GM10248 (cell line): ENCODE measurements around the gene OSBPL6.

Source experiments
- CTCF ChIA-PET: fragments of 300-600 bp; sonication (Branson Sonifier 250); formaldehyde crosslinking; extraction: SDS; loops from one replicate; lab custom pipeline; 2021; ENCODE audit warnings: antibody characterized with exemption; lab: Yijun Ruan, JAX
- POLR2A ChIA-PET: fragments of 350-650 bp; sonication (Branson Sonifier 250); formaldehyde crosslinking; extraction: SDS; loops from one replicate; lab custom pipeline; 2020; ENCODE audit warnings: antibody characterized with exemption; lab: Yijun Ruan, JAX
- DNase-seq: peaks from one replicate; pipeline ENCODE4 v3.0.0; 2012; ENCODE audit errors: extremely low spot score
- TF ChIP-seq, protein P1 (sequence below): IDR thresholded peaks from 2 replicates; pipeline ENCODE4 v1.5.1; 2012; ENCODE audit warnings: mild to moderate bottlenecking, low read depth; ENCODE audit errors: extremely low read depth, missing control alignments, control extremely low read depth

Gene OSBPL6

DNA sequence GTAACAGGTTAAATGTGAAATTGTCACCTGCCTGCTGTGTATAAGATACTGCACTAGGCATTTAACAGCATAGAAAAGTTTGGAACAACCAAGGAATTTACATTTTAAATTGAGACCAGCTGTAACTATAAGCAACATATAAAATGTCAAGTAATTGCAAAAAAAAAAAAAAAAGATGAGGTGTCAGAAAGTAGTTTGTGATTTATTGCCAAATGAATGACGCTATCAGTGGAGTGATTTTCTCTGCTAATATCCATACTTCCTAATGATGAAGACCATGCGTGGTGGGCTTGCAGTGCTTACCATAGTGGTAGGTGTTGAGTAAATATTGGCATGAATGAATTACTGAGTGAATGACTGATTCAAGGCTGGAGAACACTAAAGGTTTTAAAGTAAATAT lies 73.3 kb downstream of the OSBPL6 start:
- ChIA-PET CTCF (no interaction called here), POLR2A (no interaction called here)
- no peak for DNase-seq
- TF ChIP-seq, protein P1, sequence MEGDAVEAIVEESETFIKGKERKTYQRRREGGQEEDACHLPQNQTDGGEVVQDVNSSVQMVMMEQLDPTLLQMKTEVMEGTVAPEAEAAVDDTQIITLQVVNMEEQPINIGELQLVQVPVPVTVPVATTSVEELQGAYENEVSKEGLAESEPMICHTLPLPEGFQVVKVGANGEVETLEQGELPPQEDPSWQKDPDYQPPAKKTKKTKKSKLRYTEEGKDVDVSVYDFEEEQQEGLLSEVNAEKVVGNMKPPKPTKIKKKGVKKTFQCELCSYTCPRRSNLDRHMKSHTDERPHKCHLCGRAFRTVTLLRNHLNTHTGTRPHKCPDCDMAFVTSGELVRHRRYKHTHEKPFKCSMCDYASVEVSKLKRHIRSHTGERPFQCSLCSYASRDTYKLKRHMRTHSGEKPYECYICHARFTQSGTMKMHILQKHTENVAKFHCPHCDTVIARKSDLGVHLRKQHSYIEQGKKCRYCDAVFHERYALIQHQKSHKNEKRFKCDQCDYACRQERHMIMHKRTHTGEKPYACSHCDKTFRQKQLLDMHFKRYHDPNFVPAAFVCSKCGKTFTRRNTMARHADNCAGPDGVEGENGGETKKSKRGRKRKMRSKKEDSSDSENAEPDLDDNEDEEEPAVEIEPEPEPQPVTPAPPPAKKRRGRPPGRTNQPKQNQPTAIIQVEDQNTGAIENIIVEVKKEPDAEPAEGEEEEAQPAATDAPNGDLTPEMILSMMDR: no peak

DNA sequence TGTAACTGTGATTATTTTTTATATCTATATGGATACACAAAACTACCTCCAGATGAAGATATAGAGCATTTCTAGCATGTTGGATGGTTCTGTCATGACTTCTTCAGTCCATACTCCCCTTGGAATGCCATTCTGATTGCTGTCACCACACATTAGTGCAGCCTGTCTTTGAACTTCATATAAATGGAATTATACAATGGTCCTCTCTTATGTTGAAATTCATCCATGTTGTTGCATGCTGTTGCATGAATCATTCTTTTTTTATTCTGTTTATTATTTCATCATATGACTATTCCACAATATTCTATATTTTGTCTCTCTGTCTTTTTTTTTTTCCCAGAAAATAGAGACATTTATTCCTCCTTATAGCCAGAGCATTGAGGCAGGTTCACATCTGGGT lies 74.1 kb downstream of the OSBPL6 start:
- no peak for DNase-seq

DNA sequence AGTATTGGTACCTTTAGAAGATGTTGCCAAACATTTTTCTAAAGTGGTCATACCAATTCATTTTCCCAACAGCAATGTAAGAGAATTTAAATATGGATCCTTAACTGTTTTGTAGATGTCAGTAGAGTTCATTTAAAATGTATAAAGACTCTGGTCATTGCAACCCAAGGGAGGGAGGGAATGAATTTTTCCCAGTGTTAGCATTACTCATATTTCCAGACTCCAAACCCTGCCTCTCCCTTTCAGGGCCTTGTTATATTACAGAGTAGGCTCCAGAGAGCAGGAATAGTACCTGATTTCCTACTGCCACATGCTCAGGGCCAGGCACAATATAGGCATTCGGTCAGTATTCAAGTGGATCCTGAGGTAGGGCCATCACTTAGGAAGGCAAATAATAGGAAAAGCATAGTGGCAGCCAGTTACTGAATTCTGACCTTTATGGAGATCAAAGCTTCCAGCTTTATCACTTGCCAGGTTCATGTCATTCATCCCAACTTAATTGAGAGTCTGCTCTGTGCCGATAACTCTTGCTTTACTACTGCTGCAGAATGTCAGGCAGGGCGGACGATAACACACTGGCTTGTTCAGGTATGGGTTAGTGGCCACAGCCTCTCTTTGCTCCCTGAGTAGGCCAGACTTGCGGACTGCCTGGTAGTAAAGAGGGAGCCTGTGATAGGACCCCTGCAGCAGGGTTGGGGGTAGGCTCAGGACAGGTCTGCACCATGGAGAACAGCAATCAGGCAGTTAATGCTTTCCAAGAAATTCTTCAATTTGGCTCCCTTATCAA lies 75.3 kb downstream of the OSBPL6 start:
- TF ChIP-seq, protein P1: no peak
- DNase-seq: no peak
- CTCF ChIA-PET: interaction anchor here (1.0 to 1.5 kb wide), 3 partner anchors 9 to 157 kb away, joined by 3 to 4 read pairs (median 3); partner anchors contain the start of gene RBM45
- POLR2A ChIA-PET: no interaction called here

More for the DNA sequence above, 74.1 kb downstream of the OSBPL6 start:
- TF ChIP-seq, protein P1: no peak
- ChIA-PET POLR2A (no interaction called here), CTCF (interaction anchor here (1.0 to 1.5 kb wide), 2 partner anchors 8 to 11 kb away, joined by 3 to 4 read pairs; no protein-coding TSS in a partner anchor)

DNA sequence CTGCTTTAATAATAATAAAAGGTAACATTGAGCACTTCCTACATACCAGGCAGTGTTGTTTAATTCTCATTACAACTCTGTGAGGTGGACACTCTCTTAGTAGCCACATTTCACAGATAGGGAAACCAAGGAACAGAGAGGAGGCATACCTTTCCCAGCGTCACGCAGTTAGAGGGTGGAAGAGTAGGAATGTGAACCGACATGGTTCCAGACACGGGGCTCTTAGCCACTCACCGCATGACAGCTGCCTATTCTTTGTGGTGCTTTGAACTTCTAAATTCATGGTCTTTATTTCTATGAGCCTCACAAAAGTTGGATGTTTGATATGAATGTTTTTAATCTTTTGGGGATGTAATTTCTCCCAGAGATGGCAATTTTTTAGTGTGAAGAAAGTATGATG lies 76.0 kb downstream of the OSBPL6 start:
- TF ChIP-seq, protein P1: no peak
- ChIA-PET CTCF (no interaction called here), POLR2A (no interaction called here)
- DNase-seq: no peak

DNA sequence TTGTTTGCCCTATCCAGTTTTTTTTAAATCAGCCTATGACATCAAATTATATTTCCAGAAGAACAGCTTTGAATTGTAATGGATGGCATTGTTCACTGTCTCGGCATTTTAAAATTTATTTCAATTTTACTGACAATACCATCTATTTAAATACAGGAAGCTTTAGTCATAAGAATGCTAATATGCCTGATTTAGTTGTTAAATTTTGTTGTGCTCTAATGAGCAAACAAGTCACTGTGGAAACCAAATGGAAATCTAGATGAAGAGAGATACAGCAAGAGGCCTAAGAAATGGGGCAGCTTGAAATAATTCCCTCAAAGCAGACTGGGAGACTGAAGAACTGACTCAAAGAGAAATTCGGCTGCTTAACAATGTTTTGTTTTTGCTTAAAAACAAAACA lies 76.8 kb downstream of the OSBPL6 start:
- TF ChIP-seq, protein P1: no peak
- POLR2A ChIA-PET: no interaction called here
- DNase-seq: no peak
- CTCF ChIA-PET: no interaction called here

DNA sequence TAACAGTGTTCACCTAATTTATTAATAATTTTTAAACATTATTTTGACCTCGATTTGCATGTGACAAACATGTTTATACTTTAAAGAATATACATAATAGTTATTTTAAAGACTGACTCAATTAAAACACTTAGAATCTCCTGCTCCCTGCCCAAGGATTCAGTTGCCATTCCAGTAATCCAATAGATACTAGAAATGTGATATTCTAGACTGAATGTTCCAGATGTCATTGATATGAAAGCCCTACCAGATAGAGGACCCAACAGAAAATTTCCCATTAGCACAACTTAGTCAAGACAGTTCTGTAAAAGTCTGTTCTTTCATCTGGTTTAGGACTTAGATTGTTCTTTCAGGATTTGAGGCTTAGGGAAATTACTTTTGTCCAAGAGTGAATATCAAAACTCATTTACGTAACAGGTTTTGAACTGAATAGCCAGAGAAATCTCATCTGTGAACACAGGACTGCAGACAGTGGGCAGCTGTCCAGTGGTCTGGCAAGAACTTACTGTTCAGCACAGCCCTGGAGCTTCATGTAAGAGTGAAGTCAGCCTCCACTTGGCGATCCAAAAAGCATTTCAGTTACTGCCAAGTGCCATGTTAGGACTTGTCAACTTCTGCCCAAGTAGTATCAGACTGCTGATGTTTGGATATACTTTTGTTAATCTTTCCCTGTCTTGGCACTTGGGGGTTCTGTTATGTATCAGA lies 77.5 kb downstream of the OSBPL6 start:
- CTCF ChIA-PET: interaction anchor here (2.5 kb wide), 1 partner anchor 26 kb away, joined by 8 read pairs; no protein-coding TSS in a partner anchor
- TF ChIP-seq, protein P1: no peak
- POLR2A ChIA-PET: no interaction called here
- no peak for DNase-seq
